Activated T-helper 1 cell treated with anti-CD3 and anti-CD28 coated beads, Interleukin-12 subunit alpha, Interleukin-12 subunit beta, Interleukin-2, Interleukin-4 antibody, amounts not matched to agents 30 ng/mL and 10 ng/mL and 1 ng/mL, durations not matched to agents 14 hours and 24 hours and 36 hours (primary cell): ENCODE measurements around the gene GRIK4. TPM values are rescaled to one million over a fixed set of nuclear protein-coding genes. Genes with fewer than 3 reads are reported as not detected.
"Not testable (repeated sequence)": the region's sequence is repeated elsewhere in the genome, so short reads cannot be mapped to it uniquely, and the experiment has no call there.

ENCODE experiments used
- DNase-seq: peaks from one replicate; pipeline ENCODE4 v3.0.0; 2021; ENCODE audit warnings: low spot score
- H3K27ac Mint-ChIP-seq: one replicate; pipeline ENCODE4 v1.8.0; 2021; ENCODE audit warnings: mild to moderate bottlenecking, mixed read lengths
- H3K27me3 Mint-ChIP-seq: one replicate; pipeline ENCODE4 v1.8.0; 2022; ENCODE audit warnings: mild to moderate bottlenecking, moderate library complexity, mixed read lengths; ENCODE audit not compliant: insufficient read depth
- H3K36me3 Mint-ChIP-seq: one replicate; pipeline ENCODE4 v1.8.0; 2021; ENCODE audit warnings: low read depth, mixed read lengths
- H3K4me1 Mint-ChIP-seq: one replicate; pipeline ENCODE4 v1.8.0; 2021; ENCODE audit warnings: low read depth, mixed read lengths
- H3K4me3 Mint-ChIP-seq: one replicate; pipeline ENCODE4 v1.8.0; 2021; ENCODE audit warnings: mild to moderate bottlenecking, moderate library complexity, mixed read lengths
- H3K9me3 Mint-ChIP-seq: one replicate; pipeline ENCODE4 v1.8.0; 2021; ENCODE audit warnings: mixed read lengths
- intact Hi-C: fragments of 100-400 bp; cut with micrococcal nuclease; formaldehyde crosslinking; loops from one replicate; pipeline ENCODE4 v1.15.1; 2024
- total RNA-seq: library from RNA; stranded (reverse); gene quantifications from 2 replicates; pipeline ENCODE4 v1.2.3, GENCODE V29; 2022

GRIK4 gene
- total RNA-seq, 1 donor from 2014 or later: 0.16 TPM

DNA sequence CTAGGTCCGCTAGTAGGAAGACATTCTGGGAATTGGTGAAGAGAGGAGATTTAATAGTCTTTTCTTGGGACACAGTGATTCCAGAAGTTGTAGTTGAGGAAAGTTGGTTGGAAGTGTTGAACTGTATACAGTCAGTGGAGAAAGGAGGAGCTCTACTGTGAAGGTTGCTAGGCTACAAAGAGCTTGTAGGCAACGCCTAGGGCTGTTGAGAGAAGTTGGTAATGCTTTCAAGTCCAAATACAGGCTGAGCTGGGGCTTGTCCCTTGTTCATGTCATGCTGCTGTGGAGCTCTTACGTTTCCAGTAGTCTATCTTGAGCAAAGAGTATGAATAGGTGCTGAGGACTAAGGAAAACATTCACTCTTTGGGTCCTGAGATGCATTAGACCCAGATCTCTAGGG, 513.4 kb downstream of the GRIK4 start:
- Mint-ChIP-seq H3K9me3 (no peaks in the 10 kb centered on the region), H3K36me3 (peaks cover 4% of the 10 kb centered on the region), H3K4me3 (peak overlapping the region; percentile 89), H3K27ac (peak overlapping the region; percentile 86), H3K27me3 (peaks cover 7% of the 10 kb centered on the region), H3K4me1 (peaks cover 28% of the 10 kb centered on the region)
- DNase-seq: no peak
- intact Hi-C loops: loop anchor here (1.0 to 5.0 kb wide), 3 partner anchors 11 to 267 kb away; partner anchors contain the start of gene SC5D

DNA sequence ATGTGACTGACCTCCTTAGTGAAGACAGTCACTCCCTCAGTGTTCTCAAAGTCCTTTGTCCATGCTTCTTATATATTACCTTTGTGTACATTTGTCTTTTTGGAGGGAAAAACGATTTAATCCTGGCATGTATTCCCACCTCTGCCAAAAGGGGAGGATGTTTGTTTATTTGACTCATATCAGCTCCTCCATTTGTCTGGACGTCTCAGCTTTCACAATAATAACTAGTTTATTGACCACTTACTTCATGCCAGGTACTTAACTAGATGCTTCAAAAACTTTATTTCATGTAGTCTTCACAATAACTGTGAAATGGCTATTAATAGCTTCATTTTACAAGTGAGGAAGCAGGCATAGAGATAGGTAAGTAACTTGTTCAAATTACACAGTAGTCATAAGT, 517.6 kb downstream of the GRIK4 start:
- H3K9me3 Mint-ChIP-seq: no peaks in the 10 kb centered on the region
- no peak overlapping the region for H3K4me3 Mint-ChIP-seq
- DNase-seq: no peak

DNA sequence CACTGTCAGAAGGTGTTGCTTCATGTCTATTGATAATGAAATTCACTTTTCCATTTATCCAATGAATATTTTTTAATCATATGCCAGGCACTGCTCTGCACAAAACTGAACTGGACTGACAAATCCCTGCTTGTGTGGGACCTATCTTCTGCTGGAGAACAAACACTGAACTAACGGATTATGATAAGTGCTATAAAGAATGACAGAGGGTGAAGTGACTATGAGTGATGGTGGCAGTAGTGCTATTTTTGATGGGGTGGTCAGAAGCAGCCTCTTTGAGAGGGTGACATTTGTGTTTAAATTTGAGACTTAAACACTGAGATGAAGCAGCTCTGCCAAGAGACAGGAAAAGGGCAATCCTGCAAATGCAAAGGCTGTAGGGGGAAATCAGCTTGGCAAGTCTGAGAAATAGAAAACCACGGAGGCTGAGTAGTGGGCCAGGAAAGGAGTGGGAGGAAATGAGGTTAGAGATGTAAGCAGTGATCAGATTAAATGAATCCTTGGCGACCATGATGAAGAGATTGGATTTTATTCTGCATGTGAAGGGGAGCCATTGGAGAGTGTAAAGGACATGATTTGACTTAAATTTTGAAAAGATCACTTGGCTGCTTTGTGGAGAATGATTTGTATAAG, 518.4 kb downstream of the GRIK4 start:
- Mint-ChIP-seq H3K27ac (no peak overlapping the region), H3K4me1 (peaks cover 26% of the 10 kb centered on the region), H3K4me3 (no peak overlapping the region), H3K27me3 (peaks cover 2% of the 10 kb centered on the region), H3K9me3 (no peaks in the 10 kb centered on the region), H3K36me3 (peaks cover 9% of the 10 kb centered on the region)
- DNase-seq: no peak
- intact Hi-C loops: loop anchor here (5.0 to 10.0 kb wide), 4 partner anchors 82 to 685 kb away; partner anchors contain the start of gene SC5D

More for the DNA sequence above, 517.6 kb downstream of the GRIK4 start:
- H3K27me3 Mint-ChIP-seq: peaks cover 2% of the 10 kb centered on the region
- H3K36me3 Mint-ChIP-seq: peaks cover 9% of the 10 kb centered on the region
- no peak overlapping the region for H3K27ac Mint-ChIP-seq
- peaks cover 31% of the 10 kb centered on the region for H3K4me1 Mint-ChIP-seq
- intact Hi-C loops: loop anchor here (5.0 kb wide), 1 partner anchor 263 kb away; the partner anchor contains the start of gene SC5D

DNA sequence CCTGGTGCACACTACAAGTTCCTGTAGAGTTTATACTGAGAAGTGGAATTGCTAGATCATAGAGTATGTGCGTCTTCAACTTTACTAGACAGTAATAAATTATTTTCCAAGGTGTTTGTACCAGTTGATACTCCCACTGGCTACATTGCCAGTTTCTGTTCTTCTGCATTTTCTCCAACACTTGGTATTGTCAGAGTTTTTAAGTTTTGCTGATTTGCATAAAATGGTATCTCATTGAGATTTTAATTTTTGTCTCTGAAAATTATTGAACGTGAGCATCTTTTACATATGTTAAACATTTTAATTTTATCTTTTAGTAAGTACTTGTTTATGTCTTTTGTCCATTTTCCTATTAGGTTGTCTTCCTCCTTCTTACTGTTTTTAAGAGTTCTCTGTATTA, 519.6 kb downstream of the GRIK4 start:
- Mint-ChIP-seq H3K27me3 (peaks cover 2% of the 10 kb centered on the region), H3K36me3 (peaks cover 9% of the 10 kb centered on the region), H3K9me3 (no peaks in the 10 kb centered on the region), H3K27ac (no peak overlapping the region), H3K4me1 (peaks cover 29% of the 10 kb centered on the region), H3K4me3 (no peak overlapping the region)
- DNase-seq: no peak
- intact Hi-C loops: loop anchor here (5.0 to 10.0 kb wide), 3 partner anchors 81 to 686 kb away; no protein-coding TSS in a partner anchor

DNA sequence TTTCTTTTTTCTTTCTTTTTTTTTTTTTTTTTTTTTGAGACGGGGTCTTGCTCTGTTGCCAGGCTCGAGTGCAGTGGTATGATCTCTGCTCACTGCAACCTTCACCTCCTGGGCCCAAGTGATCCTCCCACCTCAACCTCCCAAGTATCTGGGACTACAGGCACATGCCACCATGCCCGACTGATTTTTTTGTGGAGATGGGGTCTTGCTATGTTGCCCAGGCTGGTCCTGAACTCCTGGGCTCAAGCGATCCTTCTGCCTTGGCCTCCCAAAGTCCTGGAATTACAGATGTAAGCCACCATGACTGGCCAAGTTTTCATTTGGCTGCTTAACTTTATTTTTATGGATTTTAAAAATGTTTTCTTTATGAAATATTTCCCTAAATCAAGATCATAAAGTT, 520.1 kb downstream of the GRIK4 start:
- not testable (repeated sequence) for H3K27me3 Mint-ChIP-seq, H3K36me3 Mint-ChIP-seq, DNase-seq, H3K9me3 Mint-ChIP-seq, H3K4me3 Mint-ChIP-seq, H3K27ac Mint-ChIP-seq
- intact Hi-C loops: loop anchor here (5.0 to 10.0 kb wide), 3 partner anchors 81 to 687 kb away; no protein-coding TSS in a partner anchor
- H3K4me1 Mint-ChIP-seq: peaks cover 33% of the 10 kb centered on the region

DNA sequence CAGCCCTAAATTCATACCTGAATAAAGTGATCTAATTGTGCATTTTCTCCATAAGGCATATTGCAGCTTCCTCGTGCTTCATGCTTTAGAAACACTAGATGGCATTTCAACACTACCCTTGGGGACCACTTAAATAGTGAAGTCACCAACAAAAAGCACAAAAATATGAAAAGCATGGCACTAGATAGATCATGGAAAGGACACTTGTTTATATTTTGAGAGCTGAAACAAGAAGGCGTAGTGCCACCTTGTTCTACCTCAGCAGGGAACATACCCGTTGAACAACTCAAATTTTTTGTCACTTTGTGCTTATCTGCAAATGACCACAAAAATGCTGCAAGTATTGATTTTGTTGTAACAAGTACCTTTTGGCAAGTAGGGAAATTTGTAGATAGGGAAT, 521.0 kb downstream of the GRIK4 start:
- no peaks in the 10 kb centered on the region for H3K9me3 Mint-ChIP-seq
- intact Hi-C loops: loop anchor here (5.0 to 10.0 kb wide), 3 partner anchors 80 to 688 kb away; no protein-coding TSS in a partner anchor
- H3K4me3 Mint-ChIP-seq: no peak overlapping the region
- DNase-seq: no peak
- peaks cover 39% of the 10 kb centered on the region for H3K4me1 Mint-ChIP-seq
- H3K27ac Mint-ChIP-seq: no peak overlapping the region
- H3K27me3 Mint-ChIP-seq: peaks cover 2% of the 10 kb centered on the region
- H3K36me3 Mint-ChIP-seq: peaks cover 8% of the 10 kb centered on the region

DNA sequence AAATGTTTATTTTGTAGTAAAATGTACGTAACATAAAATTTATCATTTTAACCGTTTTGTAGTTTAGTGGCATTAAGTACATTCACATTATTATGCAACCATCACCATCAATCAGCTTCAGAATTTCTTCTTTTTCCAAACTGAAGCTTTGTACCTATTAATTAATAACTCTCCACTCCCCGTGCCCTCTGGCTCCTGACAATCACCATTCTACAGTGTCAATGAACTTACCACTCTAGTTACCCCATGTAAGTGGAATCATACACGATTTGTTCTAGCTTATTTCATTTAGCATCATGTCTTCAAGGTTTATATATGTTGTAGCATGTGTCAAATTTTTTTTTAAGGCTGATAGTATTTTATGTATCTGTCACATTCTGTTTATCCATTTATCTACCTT, 522.1 kb downstream of the GRIK4 start:
- Mint-ChIP-seq H3K4me3 (no peak overlapping the region), H3K27ac (no peak overlapping the region), H3K36me3 (peaks cover 9% of the 10 kb centered on the region), H3K27me3 (peaks cover 2% of the 10 kb centered on the region), H3K4me1 (peaks cover 42% of the 10 kb centered on the region), H3K9me3 (no peaks in the 10 kb centered on the region)
- DNase-seq: no peak
- intact Hi-C loops: loop anchor here (5.0 to 10.0 kb wide), 3 partner anchors 79 to 689 kb away; no protein-coding TSS in a partner anchor

DNA sequence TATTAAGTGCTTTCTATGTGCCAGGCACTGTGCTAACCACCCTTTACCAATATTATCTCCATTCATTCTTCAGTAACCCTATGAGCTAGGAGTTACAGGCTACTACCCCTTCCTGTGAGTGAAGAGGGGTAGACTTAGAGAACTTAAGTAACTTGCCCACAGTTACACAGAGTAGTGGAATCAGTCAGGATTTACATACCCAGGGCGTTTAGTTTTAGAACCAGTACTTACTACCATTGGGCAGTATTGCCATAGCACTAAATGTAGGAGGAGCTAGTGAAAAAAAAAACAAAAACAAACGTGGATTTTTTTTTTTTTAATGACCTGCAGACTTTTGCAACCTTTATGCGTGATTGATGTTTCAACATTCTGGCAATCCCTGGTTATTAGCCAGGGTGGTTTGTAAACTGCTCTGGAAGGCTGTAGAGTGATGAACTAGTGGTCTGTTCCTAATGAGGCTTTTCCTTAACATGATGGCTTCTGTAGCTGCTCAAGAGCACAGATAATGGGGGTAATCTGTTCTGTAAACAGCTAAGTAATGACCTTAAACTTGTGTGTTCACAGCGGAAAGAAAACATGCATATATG, 523.7 kb downstream of the GRIK4 start:
- intact Hi-C loops: loop anchor here (10.0 kb wide), 2 partner anchors 160 to 690 kb away; no protein-coding TSS in a partner anchor
- H3K27ac Mint-ChIP-seq: peak overlapping the region; percentile 52
- H3K9me3 Mint-ChIP-seq: no peaks in the 10 kb centered on the region

DNA sequence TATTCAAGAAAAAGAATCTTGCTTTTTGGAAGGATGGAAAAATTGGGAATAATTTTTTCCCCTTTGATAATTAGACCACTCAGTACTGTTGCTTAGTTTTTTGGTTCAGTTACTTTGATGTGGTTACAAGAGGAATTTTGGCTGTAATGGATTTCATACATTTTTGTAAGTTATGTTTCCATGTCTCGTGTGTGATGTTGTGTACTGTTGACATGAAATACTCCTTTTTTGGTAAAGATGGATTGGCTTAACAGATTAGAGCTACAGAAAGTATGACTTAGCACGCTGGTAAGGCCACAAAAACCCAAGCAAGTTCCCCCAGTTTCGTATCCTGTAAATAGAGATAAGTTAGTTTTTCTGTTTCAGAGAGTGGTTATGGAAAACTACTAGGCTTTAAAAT, 524.2 kb downstream of the GRIK4 start:
- Mint-ChIP-seq H3K27ac (peak overlapping the region; percentile 79), H3K9me3 (no peaks in the 10 kb centered on the region), H3K4me1 (peaks cover 38% of the 10 kb centered on the region), H3K4me3 (peak overlapping the region; percentile 43), H3K27me3 (peaks cover 2% of the 10 kb centered on the region), H3K36me3 (peaks cover 3% of the 10 kb centered on the region)
- intact Hi-C loops: loop anchor here (1.0 to 10.0 kb wide), 3 partner anchors 11 to 691 kb away; partner anchors contain the start of gene TBCEL
- DNase-seq: no peak

More for the DNA sequence above, 523.7 kb downstream of the GRIK4 start:
- Mint-ChIP-seq H3K27me3 (peaks cover 2% of the 10 kb centered on the region), H3K4me1 (peaks cover 41% of the 10 kb centered on the region), H3K36me3 (peaks cover 4% of the 10 kb centered on the region), H3K4me3 (no peak overlapping the region)
- DNase-seq: no peak

DNA sequence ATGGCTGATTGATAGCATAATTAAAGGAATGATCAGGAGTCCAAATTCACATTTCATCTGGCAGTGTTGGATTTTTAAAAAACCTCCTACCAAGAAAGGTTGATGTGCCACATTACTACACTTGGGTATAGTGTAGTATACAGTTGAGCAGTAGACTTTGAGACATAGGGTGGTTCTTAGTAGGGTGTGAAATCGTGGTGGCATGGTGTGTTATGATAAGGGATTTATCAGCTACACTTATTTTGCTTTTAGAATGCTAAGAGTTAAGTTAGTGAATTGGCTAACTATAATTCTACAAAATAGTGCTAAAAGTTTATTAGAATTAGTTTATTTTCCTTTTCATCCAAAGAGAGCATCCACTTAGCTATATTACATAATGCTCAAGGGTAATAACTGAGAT, 525.5 kb downstream of the GRIK4 start:
- H3K9me3 Mint-ChIP-seq: no peaks in the 10 kb centered on the region

More for the DNA sequence above, 525.5 kb downstream of the GRIK4 start:
- Mint-ChIP-seq H3K36me3 (peaks cover 3% of the 10 kb centered on the region), H3K27ac (no peak overlapping the region), H3K4me3 (no peak overlapping the region), H3K27me3 (peaks cover 2% of the 10 kb centered on the region), H3K4me1 (peaks cover 38% of the 10 kb centered on the region)
- intact Hi-C loops: loop anchor here (10.0 kb wide), 2 partner anchors 158 to 692 kb away; no protein-coding TSS in a partner anchor
- DNase-seq: no peak

Other genes starting within 250 kb of the GRIK4 start
- gene TLCD5, start 186.4 kb upstream of the GRIK4 start, total RNA-seq: 1.2 and 1.7 TPM in 2 replicates
- 25.7 and 26.0 TPM in 2 replicates for gene ARHGEF12, start 175.3 kb upstream of the GRIK4 start, total RNA-seq